GM12872 (cell line): ENCODE data around the gene TMEM69.

Source experiments
- TF ChIP-seq, protein P1 (sequence below): IDR thresholded peaks from 3 replicates; pipeline ENCODE4 v1.5.1; 2011; ENCODE audit warnings: low read depth, mild to moderate bottlenecking, low read length, moderate library complexity; ENCODE audit not compliant: insufficient read depth

Gene TMEM69

DNA sequence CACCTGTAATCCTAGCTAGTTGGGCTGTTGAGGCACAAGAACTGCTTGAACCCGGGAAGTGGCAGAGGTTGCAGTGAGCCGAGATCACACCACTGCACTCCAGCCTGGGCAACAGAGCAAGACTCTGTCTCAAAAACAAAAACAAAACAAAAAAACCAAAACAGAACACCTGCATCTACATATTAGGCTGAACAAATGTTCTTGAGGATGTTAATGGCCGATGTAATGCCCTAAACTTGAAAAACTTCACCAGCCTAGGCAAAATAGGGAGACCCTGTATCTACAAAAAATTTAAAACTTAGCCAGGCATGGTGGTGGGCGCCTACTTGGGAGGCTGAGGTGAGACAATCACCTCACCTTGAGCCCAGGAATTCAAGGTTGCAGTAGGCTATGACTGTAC lies 19.5 kb upstream of the TMEM69 start:
- TF ChIP-seq, protein P1, sequence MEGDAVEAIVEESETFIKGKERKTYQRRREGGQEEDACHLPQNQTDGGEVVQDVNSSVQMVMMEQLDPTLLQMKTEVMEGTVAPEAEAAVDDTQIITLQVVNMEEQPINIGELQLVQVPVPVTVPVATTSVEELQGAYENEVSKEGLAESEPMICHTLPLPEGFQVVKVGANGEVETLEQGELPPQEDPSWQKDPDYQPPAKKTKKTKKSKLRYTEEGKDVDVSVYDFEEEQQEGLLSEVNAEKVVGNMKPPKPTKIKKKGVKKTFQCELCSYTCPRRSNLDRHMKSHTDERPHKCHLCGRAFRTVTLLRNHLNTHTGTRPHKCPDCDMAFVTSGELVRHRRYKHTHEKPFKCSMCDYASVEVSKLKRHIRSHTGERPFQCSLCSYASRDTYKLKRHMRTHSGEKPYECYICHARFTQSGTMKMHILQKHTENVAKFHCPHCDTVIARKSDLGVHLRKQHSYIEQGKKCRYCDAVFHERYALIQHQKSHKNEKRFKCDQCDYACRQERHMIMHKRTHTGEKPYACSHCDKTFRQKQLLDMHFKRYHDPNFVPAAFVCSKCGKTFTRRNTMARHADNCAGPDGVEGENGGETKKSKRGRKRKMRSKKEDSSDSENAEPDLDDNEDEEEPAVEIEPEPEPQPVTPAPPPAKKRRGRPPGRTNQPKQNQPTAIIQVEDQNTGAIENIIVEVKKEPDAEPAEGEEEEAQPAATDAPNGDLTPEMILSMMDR: no peak

DNA sequence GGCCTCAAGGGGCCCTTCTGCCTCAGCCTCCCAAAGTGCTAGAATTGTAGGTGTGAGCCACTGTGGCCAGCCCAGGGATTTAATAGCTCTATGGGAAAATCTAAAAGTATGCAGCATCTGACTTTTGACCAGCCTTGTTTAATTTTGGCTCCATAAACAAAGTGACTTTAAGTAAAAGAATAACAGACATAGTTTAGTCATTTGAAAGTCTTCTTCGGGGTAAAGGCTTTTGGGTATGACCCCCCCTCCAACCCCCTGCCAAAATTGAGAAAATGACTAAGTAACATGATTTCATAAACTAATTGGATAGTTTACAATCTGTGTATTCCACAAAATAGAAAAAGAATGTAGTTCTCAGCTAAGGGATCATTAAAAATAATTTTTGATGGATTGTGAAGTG lies 18.6 kb upstream of the TMEM69 start:
- TF ChIP-seq, protein P1: no peak

DNA sequence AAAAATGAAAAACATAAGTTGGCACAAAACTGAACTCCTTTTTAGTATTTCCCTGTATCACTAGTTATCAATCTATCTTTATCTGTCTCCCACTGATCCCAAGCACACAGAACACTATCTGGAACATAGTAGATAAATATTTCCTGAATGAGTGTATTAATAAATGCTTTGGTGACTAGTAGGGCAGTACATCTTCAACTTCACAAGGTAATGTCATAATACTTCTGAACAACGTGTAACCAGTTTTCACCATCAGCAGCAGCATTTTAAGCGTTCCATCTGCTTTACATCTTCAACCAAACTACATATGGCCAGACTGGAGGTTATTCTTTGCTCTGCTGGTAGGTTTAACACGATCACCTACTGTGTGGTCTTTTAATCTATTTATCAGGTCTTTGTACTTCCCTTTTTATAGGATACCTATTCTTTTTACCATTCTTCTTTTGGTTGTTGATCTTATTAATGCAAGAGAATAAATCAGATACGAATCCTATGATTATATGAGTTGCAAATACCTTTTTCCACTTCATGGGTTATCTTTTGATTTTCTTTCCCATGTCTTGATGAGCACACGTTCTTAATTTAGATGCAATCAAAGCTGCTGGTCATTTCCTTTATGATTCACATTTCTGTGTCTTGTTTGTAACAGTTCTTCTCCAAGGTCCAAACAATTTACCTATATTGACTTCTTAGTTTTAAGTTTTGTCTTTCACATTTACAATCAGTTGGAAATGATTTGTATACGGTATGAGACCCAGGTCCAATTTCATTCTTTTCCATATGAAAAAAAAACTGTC lies 17.9 kb upstream of the TMEM69 start:
- TF ChIP-seq, protein P1: no peak

DNA sequence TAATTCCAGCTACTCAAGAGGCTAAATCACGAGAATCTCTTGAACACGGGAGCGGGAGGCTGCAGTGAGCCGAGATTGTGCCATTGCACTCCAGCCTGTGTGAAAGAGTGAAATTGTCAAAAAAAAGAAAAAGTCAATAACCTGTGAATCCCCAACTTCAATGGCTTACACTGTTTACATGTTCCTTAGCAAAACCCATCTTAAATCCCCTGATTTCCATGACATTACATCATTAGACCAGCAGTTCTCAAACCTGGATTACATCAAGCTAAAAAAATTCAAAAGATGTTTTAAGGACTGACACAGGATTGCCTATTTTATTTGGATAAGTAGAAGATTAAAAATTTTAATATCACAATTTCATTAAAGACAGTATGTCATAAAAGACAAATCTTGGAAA lies 14.0 kb upstream of the TMEM69 start:
- TF ChIP-seq, protein P1: no peak

DNA sequence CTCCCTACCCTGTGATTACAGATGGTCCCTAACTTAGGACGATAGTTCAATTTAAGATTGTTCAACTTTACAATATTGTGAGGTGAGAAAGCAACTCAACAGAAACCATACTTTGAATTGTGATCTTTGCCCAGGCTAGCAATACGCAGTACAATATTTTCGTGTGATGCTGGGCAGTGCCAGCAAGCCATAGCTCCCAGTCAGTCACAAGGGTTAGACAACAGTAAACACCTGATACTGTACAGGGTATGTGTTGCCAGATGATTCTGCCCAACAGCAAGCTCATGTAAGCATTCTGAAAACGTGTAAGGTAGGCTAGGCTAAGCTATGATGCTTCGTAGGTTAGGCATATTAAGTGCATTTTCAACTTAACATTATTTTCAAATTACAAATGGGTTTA lies 13.5 kb upstream of the TMEM69 start:
- TF ChIP-seq, protein P1: no peak

DNA sequence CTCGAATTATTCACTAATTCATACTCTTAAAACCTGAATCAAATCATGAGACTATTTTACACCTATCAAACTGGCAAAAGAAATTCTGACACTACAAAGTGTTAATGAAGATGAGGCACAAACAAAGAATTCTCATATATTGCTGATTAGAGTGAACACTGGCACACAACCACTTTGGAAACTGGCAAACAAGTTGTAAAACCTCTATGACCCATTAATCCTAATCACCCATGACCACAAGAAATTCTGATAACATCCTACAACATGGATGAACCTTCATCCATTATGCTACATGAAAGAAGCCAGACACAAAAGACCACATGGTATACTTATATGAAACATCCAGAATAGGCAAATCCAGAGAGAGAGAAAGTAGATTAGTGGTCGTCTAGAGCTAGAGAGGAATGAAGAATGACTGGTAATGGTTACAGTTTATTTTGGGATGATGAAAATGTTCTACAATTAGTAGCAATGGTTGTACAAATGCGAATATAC lies 10.2 kb upstream of the TMEM69 start:
- TF ChIP-seq, protein P1: no peak

DNA sequence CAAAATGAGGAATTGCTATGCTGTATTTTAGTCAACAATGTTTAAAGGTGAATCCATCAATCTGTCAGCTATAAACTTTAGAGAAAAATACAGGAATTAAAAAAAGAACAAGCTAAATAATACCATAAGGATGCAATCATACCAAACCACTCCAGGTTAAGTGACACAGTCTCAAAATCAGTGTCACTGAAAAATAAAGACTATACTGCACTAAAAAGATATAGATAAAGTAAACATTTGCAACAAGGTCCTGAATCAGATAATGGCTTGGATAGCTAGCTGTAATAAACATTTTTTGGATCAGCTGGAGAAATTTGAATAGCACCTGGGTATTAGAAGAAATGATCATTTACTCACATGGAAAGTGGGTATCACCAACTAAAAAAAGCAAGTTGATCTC lies 9.5 kb upstream of the TMEM69 start:
- TF ChIP-seq, protein P1: no peak

DNA sequence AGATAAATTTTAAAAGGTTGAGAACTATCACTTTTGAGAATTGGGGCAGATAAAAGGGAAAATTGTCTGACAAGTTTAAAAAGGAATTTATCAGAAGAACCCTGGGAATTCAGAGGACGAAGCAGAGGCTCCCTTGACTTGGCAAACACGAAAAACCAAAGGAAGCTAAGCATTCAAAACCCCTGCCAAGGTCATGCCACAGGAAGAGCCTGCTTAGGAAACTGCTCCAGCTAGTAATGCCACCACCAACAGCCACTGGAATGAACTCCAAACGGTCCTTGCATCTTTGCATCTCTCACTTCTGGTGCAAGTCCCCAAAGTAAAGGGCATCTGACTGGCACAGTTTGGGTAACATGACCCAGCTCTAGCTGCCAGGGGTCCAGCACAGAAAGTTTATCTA lies 8.9 kb upstream of the TMEM69 start:
- TF ChIP-seq, protein P1: no peak
